GM21423 (cell line): ENCODE data around the gene MYO18B.

Experiments used
- ATAC-seq: cut with Tn5 transposase; IDR thresholded peaks from one replicate; pipeline ENCODE4 v1.9.1; 2021; ENCODE audit warnings: mild to moderate bottlenecking, moderate library complexity; ENCODE audit not compliant: unreplicated experiment

MYO18B gene

GRCh38 chr22:25896098-25896497 is 154.1 kb downstream of the MYO18B start:
- no peak for ATAC-seq

GRCh38 chr22:25896592-25896991 is 154.6 kb downstream of the MYO18B start:
- ATAC-seq = no peak

- ATAC-seq = no peak
Observed at GRCh38 chr22:25898707-25899365, 156.8 kb downstream of the MYO18B start.

GRCh38 chr22:25899566-25899965 is 157.6 kb downstream of the MYO18B start:
- no peak for ATAC-seq

GRCh38 chr22:25900390-25900789 is 158.4 kb downstream of the MYO18B start:
- no peak for ATAC-seq

GRCh38 chr22:25900880-25901279 is 158.9 kb downstream of the MYO18B start:
- no peak for ATAC-seq

- ATAC-seq = no peak
Observed at GRCh38 chr22:25902402-25902801, 160.4 kb downstream of the MYO18B start.

- no peak for ATAC-seq
Observed at GRCh38 chr22:25903294-25903693, 161.3 kb downstream of the MYO18B start.

- no peak for ATAC-seq
Observed at GRCh38 chr22:25908212-25908611, 166.2 kb downstream of the MYO18B start.

GRCh38 chr22:25908755-25909154 is 166.8 kb downstream of the MYO18B start:
- no peak for ATAC-seq

- ATAC-seq = no peak
Observed at GRCh38 chr22:25909614-25910387, 167.8 kb downstream of the MYO18B start.

- ATAC-seq = no peak
Observed at GRCh38 chr22:25911243-25911972, 169.4 kb downstream of the MYO18B start.

- no peak for ATAC-seq
Observed at GRCh38 chr22:25919452-25919851, 177.5 kb downstream of the MYO18B start.

- ATAC-seq = no peak
Observed at GRCh38 chr22:25922141-25922540, 180.2 kb downstream of the MYO18B start.

- no peak for ATAC-seq
Observed at GRCh38 chr22:25923914-25924313, 181.9 kb downstream of the MYO18B start.

- no peak for ATAC-seq
Observed at GRCh38 chr22:25928038-25928437, 186.1 kb downstream of the MYO18B start.

GRCh38 chr22:25929321-25929878 is 187.4 kb downstream of the MYO18B start:
- no peak for ATAC-seq

GRCh38 chr22:25930083-25930482 is 188.1 kb downstream of the MYO18B start:
- no peak for ATAC-seq

GRCh38 chr22:25930788-25931310 is 188.9 kb downstream of the MYO18B start:
- ATAC-seq = no peak

- ATAC-seq = no peak
Observed at GRCh38 chr22:25933158-25933788, 191.3 kb downstream of the MYO18B start.
